HUDEP-2 (cell line): ENCODE data around the gene PLA2G12B.
A peak's percentile ranks its signal among the peaks of the same experiment; 100 is the strongest.
"Not testable (repeated sequence)": the region's sequence is repeated elsewhere in the genome, so short reads cannot be mapped to it uniquely, and the experiment has no call there.

Source experiments
- DNase-seq, 76 experiments: peaks; one replicate each; lab custom pipeline; 2025; ENCODE audit not compliant: unreplicated experiment in 76 of 76; lab: John Stamatoyannopoulos, UW

Gene PLA2G12B, protein sequence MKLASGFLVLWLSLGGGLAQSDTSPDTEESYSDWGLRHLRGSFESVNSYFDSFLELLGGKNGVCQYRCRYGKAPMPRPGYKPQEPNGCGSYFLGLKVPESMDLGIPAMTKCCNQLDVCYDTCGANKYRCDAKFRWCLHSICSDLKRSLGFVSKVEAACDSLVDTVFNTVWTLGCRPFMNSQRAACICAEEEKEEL

DNA sequence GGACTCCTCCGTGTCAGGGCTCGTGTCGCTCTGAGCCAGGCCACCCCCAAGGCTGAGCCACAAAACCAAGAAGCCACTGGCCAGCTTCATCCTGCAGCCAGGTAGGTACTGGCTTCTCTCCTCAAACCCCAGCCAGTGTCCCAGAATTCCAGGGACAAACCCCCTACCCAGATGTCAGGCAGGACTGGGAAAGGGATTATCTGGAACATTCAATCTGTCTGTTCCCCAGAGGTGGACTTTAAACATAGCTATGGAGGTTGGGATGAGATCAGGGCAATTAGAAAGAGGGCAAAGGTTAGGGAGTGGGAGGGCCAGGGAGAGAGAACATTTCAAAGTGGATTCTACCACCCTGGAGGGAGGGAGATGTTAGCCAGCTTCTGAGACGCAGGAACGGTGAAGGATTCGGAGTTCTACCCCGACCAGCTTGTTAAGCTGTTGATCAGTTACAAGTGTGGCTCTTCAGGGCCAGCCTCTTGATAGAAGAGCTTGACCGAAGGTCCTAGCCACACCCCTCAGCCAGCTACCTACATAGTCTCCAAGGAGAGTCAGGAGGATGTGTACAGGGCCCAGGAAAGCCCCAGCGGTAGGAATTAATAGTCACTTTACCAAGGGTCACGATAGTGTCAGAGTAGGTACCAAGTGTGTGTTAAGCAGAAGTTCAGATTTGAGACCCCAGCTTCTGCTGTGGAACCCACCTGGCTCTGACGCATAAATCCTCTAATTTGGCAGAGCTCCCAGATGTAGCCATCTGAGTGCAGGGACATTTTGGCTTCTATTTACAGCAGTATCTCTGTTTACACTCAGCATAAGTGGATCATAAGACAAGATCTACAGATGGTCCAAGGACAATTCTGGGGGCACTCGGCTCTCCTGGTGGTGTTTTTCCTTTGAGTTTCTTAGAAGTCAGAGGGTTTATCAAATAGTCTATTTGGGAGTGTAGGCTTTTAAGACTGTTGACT lies at the start of gene PLA2G12B:
PLA2G12B (minus strand) TSS at position 211 of the 959 bp plus-strand sequence; CDS start at position 90, 121 bp downstream.
- no peak for DNase-seq

DNA sequence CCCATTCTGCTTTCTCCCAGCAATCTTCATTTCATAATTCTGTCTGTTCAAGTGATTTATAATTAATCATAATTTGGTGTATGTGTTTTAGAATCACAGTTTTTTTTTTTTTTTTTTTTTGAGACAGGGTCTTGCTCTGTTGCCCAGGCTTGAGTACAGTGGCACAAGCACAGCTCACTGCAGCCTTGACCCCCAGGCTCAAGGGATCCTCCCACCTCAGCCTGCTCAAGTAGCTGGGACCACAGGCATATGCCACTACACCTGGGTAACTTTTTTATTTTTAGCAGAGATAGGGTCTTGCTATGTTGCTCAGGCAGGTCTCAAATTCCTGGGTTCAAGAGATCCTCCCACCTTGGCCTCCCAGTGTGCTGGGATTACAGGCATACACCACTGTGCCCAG lies 49.2 kb upstream of the PLA2G12B start:
- no peak for DNase-seq

DNA sequence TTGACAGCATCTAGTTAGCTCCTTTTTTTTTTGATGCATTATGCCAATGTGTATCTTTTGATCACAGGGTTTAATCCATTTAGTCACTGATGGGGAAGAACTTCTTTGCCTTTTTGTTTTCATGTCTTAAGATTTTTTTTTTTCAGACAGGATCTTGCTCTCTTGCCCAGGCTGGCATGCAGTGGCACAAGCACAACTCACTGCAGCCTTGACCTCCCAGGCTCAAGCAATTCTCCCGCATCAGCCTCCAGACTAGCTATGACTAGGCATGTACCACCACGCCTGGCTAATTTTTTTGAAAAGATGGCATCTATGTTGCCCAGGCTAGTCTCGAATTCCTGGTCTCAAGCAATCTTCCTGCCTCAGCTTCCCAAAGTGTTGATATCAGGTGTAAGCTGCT lies 46.4 kb upstream of the PLA2G12B start:
- no peak for DNase-seq

DNA sequence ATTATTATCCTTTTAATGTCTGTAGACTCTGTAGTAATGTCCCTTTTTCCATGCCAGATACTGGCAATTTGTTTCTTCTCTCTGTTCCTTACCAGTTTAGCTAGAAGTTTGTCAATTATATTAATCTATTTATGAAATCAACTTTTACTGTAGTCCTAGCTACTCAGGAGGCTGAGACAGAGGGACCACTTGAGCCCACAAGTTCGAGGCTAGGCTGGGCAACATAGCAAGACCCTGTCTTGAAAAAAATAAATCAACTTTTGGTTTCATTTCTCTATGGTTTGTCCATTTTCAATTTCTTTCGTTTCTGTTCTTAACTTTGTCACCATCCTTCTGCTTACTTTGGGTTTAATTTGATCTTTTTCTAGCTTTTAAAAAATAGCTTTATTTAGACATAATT lies 42.5 kb upstream of the PLA2G12B start:
- DNase-seq, result no peak

DNA sequence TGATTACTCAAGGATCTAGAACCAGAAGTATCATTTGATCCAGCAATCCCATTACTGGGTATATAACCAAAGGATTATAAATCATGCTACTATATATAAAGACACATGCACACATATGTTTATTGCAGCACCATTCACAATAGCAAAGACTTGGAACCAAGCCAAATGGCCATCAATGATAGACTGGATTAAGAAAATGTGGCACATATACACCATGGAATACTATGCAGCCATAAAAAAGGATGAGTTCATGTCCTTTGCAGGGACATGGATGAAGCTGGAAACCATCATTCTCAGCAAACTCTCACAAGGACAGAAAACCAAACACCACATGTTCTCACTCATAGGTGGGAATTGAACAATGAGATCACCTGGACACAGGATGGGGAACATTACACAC lies 40.9 kb upstream of the PLA2G12B start:
- not testable (repeated sequence) for DNase-seq

DNA sequence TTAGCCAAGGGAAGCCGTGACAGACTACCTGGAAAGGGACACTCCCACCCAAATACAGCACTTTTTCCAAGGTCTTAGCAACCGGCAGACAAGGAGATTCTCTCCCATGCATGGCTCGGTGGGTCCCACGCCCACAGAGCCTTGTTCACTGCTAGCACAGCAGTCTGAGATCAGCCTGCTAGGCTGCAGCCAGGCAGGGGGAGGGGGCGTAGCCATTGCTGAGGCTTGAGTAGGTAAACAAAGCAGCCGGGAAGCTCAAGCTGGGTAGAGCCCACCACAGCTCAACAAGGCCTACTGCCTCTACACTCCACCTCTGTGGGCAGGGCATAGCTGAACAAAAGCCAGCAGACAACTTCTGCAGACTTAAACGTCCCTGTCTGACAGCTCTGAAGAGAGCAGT lies 35.2 kb upstream of the PLA2G12B start:
- not testable (repeated sequence) for DNase-seq

DNA sequence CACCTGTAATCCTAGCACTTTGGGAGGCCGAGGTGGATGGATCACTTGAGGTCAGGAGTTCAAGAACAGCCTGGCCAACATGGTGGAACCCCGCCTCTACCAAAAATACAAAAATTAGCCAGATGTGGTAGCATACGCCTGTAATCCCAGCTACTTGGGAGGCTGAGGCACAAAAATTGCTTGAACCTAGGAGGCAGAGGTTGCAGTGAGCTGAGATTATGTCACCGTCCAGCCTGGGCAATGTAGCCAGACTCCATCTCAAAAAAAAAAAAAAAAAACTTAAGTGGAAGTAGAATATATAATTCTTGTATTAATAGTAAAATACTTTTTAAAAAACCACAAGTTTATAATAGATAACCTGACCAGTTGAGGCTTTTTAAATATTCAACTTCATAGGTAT lies 30.0 kb upstream of the PLA2G12B start:
- DNase-seq, result not testable (repeated sequence)

DNA sequence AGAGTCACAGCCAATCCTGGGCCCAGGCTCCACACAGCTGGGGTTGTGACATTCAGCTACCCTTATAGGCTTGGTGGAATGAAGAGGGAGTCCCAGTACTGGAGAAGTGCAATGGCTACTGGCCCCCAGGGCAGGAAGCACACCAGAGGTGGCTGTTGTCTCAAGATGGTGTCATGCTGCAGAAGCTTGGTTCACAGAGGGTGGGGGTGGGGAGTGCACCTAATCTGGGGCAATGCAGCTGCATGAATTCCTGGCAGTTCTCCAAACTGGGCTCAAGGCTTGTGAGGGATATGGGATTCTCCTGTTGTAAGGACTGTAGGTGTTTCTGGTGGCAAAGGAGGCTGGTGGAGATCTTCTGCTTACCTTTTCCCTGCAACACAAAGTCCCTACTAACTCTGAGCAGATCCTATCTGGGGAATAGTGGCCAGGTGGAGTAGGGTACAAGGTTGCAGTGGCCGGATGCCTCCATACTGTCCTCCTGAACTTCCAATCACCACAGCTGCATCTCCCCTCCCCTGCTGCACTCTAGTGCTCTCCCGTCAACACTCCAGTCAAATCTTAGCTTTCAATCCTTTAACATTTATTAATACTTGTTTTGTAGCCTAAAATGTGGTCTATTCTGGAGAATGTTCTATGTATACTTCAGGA lies 27.4 kb upstream of the PLA2G12B start:
- peak in 48 of 76 experiments; percentile 1 to 57 (median 22) for DNase-seq

DNA sequence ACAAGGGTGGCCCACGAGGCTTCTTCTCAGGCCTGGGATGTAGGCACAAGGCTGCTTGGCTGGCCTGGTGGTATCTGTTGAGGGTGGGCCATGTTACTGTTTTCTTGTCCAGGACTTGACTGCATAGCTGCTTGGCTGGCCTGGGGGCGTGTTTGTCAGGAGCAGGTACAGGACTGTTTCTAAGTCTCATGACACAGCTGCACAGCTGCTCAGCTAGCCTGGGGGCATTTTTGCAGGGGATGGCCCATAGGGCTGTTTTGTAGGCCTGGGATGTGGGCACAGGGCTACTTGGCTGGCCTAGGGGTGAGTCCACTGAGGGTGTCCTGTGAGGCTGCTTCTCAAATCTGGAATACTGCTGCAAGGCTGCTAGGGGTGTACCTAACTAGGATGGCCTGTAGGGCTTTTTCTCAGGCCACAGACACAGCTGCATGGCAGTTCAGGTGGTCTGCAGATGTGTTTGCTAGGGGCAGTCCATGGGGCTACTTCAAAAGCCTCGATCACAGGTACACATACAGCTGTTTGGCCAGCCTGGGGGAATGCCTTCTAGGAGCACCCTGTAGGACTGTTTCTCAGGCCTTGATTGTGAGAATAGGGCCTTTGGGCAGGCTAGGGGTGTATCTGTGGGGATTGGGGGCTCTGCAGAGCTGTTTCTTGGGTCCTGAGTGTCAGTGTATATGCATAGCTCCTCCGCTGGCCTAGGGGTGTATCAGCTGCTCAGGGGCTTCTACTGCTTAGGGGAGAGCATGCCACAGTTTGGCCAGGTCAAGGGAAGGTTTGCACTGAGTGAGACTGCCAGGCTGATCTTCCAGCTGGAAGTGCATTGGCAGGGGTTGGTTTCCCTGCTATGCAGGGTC lies 26.6 kb upstream of the PLA2G12B start:
- DNase-seq, result peak in 1 of 76 experiments; percentile 1

DNA sequence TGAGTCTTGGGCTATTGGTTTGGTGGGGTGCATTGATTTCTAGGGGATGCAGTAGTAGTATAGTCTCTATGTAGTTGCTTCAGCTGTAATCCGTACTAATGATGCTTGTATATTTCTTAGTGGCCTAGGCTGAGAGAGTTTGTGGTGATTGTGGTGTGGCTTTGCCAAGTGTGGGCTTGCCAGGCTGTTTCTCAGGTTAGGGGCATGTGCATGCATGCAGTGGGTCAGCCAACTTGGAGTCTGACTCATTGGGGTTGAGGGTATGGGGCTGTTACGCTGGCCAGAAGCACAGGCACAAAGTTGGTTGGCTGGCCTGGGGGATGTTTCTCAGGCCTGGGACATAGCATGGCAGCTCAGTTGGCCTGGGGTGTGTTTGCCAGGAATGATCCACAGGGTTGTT lies 25.7 kb upstream of the PLA2G12B start:
- DNase-seq, result no peak

DNA sequence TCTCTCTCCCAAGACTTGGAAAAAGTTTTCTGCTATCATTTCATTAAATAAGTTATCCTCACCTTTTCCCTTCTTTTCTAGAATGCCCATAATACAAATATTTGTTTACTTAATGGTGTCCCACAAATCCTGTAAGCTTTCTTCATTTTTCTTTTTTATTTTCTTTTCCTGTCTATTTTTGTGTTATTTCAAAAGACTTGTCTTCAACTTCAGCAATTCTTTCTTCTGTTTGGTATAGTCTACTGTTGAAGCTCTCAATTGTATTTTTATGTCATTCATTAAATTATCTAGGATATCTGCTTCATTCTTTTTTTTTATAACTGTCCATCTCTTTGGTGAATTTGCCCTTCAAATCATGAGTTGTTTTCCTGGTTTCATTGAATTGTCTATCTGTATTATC lies 25.1 kb upstream of the PLA2G12B start:
- no peak for DNase-seq

DNA sequence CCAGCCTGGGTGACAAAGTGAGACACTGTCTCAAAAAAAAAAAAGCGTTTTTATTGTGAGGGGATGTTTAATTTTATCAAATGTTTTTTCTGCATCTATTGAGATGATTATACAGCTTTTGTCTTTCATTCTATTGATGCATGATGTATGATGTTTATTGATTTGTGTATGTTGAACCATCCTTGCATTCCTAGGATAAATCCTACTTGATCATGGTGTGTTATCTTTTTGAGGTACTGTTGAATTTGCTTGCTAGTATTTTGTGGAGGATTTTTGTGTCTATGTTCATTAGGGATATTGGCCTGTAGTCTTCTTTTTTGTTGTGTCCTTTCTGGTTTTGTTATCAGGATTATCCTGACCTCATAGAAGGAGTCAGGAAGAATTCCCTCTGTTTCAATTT lies 22.3 kb upstream of the PLA2G12B start:
- DNase-seq, result no peak

DNA sequence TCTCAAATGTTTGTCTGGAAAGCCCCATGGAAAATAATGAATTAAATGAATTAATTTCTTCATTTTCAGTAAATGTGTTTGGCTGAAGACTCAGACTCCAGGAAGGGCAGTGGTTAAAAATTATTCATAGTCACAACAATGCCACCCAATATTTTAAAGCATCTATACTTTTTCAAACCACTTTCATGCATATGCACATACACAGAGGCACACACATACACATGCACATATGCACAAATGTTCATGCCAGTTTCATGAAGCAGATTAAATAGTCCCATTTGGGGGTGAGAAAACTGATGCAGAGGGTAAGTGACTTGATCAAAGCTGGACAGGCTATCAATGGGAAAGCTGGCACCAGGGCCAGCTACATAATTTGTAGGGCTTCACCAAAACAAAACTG lies 1.4 kb upstream of the PLA2G12B start:
- no peak for DNase-seq

DNA sequence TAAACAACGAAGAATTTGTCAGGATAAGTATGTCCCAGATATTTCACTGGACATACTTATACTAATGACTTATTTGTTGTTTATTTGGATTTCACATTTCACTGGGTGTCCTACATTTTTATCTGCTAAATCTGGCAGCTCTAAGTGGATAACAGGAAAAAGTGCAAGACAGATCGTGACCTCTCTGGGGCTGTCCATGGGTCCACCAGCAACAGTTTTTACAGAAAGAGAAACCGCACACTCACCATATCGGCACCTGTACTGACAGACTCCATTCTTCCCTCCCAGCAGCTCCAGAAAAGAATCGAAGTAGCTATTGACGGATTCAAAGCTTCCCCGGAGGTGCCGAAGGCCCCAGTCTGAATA lies 393 bp downstream of the PLA2G12B start:
- DNase-seq, result no peak

DNA sequence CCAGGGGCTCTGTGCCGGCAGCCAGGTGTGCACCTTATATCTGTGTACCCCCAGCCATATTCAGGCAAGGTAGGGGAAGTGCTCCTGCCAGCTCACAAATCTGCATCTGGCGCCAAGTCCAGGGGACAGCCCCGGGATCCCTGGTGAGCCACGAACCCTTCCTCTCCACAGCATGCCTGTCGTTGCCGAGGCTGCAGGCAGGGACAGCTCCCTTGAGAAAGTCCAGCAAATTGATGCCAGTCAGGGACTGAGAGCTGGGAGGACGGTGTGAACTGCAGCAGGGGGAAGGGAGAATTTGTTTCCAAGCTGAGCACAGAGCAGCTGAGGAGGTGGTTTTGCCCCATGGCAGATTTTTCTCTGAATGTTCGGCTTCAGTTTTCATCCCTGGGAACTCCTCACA lies 919 bp downstream of the PLA2G12B start:
- no peak for DNase-seq

DNA sequence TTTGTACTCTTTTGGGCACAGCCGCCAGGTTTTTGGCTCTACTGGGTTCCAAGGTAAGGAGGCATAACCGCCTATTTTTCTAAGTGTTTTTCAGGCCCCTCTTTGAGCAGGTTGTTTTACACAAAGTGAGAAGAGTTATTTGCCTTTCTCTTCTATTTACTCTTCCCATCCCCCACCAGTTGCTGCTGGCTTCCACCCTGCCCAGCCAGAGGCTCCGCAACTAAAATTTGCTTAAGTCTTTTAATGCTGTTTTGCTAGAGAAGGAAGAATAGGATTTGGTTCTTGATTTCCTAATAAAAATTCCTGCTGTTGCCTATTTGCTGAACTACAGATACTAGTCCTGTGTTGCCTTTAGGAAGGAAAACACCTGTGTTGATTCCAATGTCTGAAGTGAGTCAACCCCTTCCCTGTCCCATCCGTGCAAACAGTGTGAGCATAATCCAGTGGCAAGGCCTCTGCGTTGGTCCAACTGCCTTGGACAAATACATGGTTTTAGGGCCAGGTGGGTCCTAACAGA lies 1.9 kb downstream of the PLA2G12B start:
- DNase-seq, result no peak

DNA sequence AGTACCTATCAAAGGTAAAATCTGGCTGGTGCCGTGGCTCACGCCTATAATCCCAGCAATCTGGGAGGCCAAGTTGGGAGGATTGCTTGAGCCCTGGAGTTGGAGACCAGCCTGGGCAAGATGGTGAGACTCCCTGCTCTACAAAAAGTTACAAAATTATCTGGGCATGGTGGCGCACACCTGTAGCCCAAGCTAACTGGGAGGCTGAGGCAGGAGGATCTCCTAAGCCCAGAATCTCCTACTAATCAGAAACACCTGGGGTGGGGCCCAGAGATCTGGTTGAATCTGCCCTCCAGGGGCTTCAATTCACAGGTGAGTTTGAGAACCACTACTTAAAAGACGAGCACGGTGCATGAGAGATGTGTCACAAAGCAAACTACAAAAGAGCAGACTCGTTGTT lies 2.4 kb downstream of the PLA2G12B start:
- no peak for DNase-seq

DNA sequence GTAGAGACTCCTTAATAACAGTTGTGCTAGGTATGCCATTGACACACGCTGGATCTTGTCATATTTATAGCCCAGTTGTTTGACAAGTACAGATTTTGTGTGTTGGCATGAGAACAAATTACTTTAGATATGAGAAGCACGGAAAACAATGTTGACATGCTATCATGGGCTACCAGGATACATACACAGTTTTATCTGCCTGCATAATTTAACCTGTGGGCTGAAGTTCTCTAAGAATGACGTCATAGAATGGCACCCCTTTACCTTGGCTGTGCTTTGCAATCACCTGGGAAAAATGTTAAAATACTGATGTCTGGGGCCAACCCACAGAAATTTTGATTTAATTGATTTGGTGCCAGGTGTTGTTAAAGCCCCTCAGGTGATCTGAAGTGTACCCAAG lies 2.8 kb downstream of the PLA2G12B start:
- DNase-seq, result no peak

DNA sequence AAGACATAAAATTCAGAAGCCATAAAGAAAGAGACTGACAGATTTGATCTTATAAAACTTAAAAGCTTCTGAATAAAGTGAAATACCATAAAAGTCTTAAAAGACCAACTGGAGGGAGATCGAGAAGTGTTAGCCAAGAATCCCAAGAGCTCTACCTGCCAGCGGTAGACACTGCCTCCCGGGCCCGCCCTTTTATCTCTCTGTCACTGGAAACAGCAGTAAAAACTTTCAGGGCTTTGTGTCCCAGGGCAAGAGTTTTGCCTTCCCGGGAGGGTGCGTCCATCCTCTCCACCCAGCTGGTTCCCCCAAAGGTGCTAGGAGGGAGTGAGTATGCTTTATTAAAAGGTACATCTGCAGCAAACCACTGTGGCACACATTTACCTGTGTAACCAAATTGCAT lies 5.8 kb downstream of the PLA2G12B start:
- no peak for DNase-seq

DNA sequence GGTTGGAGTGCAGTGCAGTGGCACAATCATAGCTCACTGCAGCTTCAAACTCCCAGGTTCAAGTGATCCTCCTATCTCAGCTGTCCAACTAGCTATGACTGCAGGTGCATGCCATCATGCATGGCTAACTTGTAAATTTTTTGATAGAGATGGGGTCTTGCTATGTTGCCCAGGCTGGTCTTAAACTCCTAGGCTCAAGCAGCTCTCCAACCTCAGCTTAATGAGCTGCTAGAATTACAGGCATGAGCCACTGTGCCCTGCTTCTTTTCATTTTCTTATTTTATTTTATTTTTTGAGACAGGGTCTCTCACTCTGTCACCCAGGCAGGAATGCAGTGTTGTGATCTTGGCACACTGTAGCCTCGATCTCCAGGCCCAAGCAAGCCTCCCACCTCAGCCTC lies 7.6 kb downstream of the PLA2G12B start:
- DNase-seq, result no peak
